RCC 7860 (cell line): ENCODE data around the gene PXYLP1.

ENCODE experiments used
- DNase-seq: peaks from one replicate; pipeline ENCODE4 v3.0.0-alpha.2; 2015; ENCODE audit warnings: low spot score
- FAIRE-seq: peaks from 2 replicates; lab custom pipeline; 2012; peaks lifted over from hg19 to GRCh38; lab: Jason Lieb, UNC

PXYLP1 gene

GRCh38 chr3:141227752-141228151 is 3.9 kb upstream of the PXYLP1 start:
- no peak for DNase-seq
- FAIRE-seq, result no peak

GRCh38 chr3:141228395-141228794 is 3.2 kb upstream of the PXYLP1 start:
- no peak for DNase-seq

GRCh38 chr3:141229132-141229531 is 2.5 kb upstream of the PXYLP1 start:
- DNase-seq (no peak), FAIRE-seq (no peak)

More at GRCh38 chr3:141228395-141228794, 3.2 kb upstream of the PXYLP1 start:
- FAIRE-seq, result no peak

GRCh38 chr3:141230293-141230692 is 1.3 kb upstream of the PXYLP1 start:
- no peak for FAIRE-seq
- DNase-seq, result no peak

GRCh38 chr3:141231952-141232823 is 563 bp downstream of the PXYLP1 start:
- no peak for FAIRE-seq
- DNase-seq, result no peak

GRCh38 chr3:141233457-141234161 is 2.0 kb downstream of the PXYLP1 start:
- DNase-seq (no peak), FAIRE-seq (no peak)

- FAIRE-seq, result no peak
- no peak for DNase-seq
Observed at GRCh38 chr3:141234283-141234682, 2.7 kb downstream of the PXYLP1 start.

GRCh38 chr3:141235661-141236171 is 4.1 kb downstream of the PXYLP1 start:
- FAIRE-seq (no peak), DNase-seq (no peak)

GRCh38 chr3:141236361-141236760 is 4.7 kb downstream of the PXYLP1 start:
- no peak for FAIRE-seq
- no peak for DNase-seq

- FAIRE-seq (no peak), DNase-seq (peak; percentile 51)
Observed at GRCh38 chr3:141237701-141238521, 6.3 kb downstream of the PXYLP1 start.

- DNase-seq (no peak), FAIRE-seq (no peak)
Observed at GRCh38 chr3:141239511-141240281, 8.1 kb downstream of the PXYLP1 start.

- FAIRE-seq, result no peak
Observed at GRCh38 chr3:141240286-141240685, 8.7 kb downstream of the PXYLP1 start.

GRCh38 chr3:141240687-141241615 is 9.3 kb downstream of the PXYLP1 start:
- FAIRE-seq (no peak), DNase-seq (peak; percentile 49)

More at GRCh38 chr3:141240286-141240685, 8.7 kb downstream of the PXYLP1 start:
- peak; percentile 67 for DNase-seq

GRCh38 chr3:141241616-141242376 is 10.2 kb downstream of the PXYLP1 start:
- no peak for DNase-seq
- FAIRE-seq, result no peak

- FAIRE-seq (no peak), DNase-seq (no peak)
Observed at GRCh38 chr3:141242377-141243092, 10.9 kb downstream of the PXYLP1 start.

GRCh38 chr3:141243271-141243707 is 11.7 kb downstream of the PXYLP1 start:
- FAIRE-seq (no peak), DNase-seq (peak; percentile 55)

GRCh38 chr3:141246224-141246957 is 14.8 kb downstream of the PXYLP1 start:
- DNase-seq, result no peak
- no peak for FAIRE-seq
